Choroid plexus epithelial cell (primary cell): ENCODE results near the gene OTOF.

Source experiments
- DNase-seq: peaks from one replicate; pipeline ENCODE4 v3.0.0-alpha.2; 2010; ENCODE audit warnings: low read depth
- H3K4me3 ChIP-seq: 2 replicates; pipeline ENCODE4 v1.5.1; 2011; ENCODE audit warnings: low read depth, mild to moderate bottlenecking, control low read depth, low read length, moderate library complexity
- CTCF ChIP-seq: conservative IDR thresholded peaks from 2 replicates; pipeline ENCODE4 v1.5.1; 2011; ENCODE audit warnings: low read depth, mild to moderate bottlenecking, control low read depth, inconsistent platforms, low read length, moderate library complexity

Gene OTOF

GRCh38 chr2:26492749-26493515, 15.0 kb upstream of the OTOF start:
- no peak for DNase-seq
- no peak for TF ChIP-seq CTCF
- H3K4me3 ChIP-seq, result no peak overlapping the region

GRCh38 chr2:26491563-26492167, 13.7 kb upstream of the OTOF start:
- no peak for TF ChIP-seq CTCF
- no peak overlapping the region for H3K4me3 ChIP-seq
- DNase-seq, result no peak

- DNase-seq, result no peak
- no peak overlapping the region for H3K4me3 ChIP-seq
- TF ChIP-seq CTCF, result no peak
Observed at GRCh38 chr2:26489213-26489850, 11.4 kb upstream of the OTOF start.

- H3K4me3 ChIP-seq, result no peak overlapping the region
- TF ChIP-seq CTCF, result no peak
- DNase-seq, result no peak
Observed at GRCh38 chr2:26488463-26489212, 10.7 kb upstream of the OTOF start.

- DNase-seq, result no peak
- H3K4me3 ChIP-seq, result no peak overlapping the region
- TF ChIP-seq CTCF, result no peak
Observed at GRCh38 chr2:26487192-26487591, 9.3 kb upstream of the OTOF start.

GRCh38 chr2:26486789-26487188, 8.9 kb upstream of the OTOF start:
- DNase-seq, result no peak
- TF ChIP-seq CTCF, result no peak
- no peak overlapping the region for H3K4me3 ChIP-seq
